Testis (tissue), 2 donors: ENCODE data around the gene USP20.

ENCODE experiments used
- POLR2A ChIP-seq: fragments of 450-650 bp; IDR thresholded peaks from one replicate; pipeline ENCODE4 v1.6.1; 2017; ENCODE audit warnings: antibody characterized with exemption, mild to moderate bottlenecking, moderate library complexity
- TF ChIP-seq, protein P1 (sequence below), 3 experiments: fragments of 450-650 bp in 2 of 3; fragments of 200-600 bp in 1 of 3; sonication (generic) in 1 of 3; IDR thresholded peaks; one replicate each; pipeline ENCODE4 v1.5.1; 2016 to 2019; ENCODE audit warnings: antibody characterized with exemption in 3 of 3, mild to moderate bottlenecking in 2 of 3, moderate library complexity in 1 of 3

DNA sequence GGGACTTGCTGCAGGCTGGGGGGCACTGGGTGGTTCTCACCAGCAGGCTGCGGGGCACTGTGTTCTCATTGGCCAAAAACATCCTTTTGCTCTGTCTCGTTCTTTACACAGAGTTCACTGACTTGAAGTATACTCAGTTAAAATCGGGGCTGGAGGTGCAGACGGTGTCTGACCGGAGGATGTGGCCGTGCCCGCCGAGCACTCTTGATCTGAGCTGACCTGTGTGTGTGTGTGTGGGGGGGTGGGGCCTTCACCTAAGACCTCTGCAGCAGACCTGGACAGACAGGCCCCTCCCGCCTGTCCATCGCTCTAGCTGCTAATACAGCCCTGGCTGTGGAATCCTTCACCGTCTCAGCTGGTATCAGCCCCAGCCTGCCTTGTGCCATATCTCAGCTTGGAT, 25.1 kb upstream of the USP20 start:
- TF ChIP-seq, protein P1, sequence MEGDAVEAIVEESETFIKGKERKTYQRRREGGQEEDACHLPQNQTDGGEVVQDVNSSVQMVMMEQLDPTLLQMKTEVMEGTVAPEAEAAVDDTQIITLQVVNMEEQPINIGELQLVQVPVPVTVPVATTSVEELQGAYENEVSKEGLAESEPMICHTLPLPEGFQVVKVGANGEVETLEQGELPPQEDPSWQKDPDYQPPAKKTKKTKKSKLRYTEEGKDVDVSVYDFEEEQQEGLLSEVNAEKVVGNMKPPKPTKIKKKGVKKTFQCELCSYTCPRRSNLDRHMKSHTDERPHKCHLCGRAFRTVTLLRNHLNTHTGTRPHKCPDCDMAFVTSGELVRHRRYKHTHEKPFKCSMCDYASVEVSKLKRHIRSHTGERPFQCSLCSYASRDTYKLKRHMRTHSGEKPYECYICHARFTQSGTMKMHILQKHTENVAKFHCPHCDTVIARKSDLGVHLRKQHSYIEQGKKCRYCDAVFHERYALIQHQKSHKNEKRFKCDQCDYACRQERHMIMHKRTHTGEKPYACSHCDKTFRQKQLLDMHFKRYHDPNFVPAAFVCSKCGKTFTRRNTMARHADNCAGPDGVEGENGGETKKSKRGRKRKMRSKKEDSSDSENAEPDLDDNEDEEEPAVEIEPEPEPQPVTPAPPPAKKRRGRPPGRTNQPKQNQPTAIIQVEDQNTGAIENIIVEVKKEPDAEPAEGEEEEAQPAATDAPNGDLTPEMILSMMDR (IDR thresholded peaks at IDR 0.05): no peak
- no peak for TF ChIP-seq POLR2A
